Tibial nerve (tissue), 3 donors: ENCODE measurements around the gene EMC8.

Source experiments
- CTCF ChIP-seq, 5 experiments: fragments of 200-600 bp in 3 of 5; fragments of 450-650 bp in 2 of 5; sonication (generic) in 3 of 5; IDR thresholded peaks; one replicate each; pipeline ENCODE4 v1.5.1; 2016 to 2019; ENCODE audit warnings: antibody characterized with exemption in 5 of 5, mild to moderate bottlenecking in 3 of 5, moderate library complexity in 2 of 5
- POLR2A ChIP-seq, 2 donors: fragments of 450-650 bp; IDR thresholded peaks; one replicate each; pipeline ENCODE4 v1.6.1; 2017; ENCODE audit warnings: antibody characterized with exemption in 2 of 2, mild to moderate bottlenecking in 2 of 2, moderate library complexity in 2 of 2

GRCh38 chr16:85840801-85841200, 41.5 kb upstream of the EMC8 start:
- TF ChIP-seq CTCF (IDR thresholded peaks at IDR 0.05), result no peak
- no peak for TF ChIP-seq POLR2A (IDR thresholded peaks at IDR 0.05)
